SK-N-SH (cell line): ENCODE results near the gene MIDN.

Source experiments
- CTCF ChIP-seq: fragments of 200-600 bp; sonication (generic); IDR thresholded peaks from 2 replicates; pipeline ENCODE4 v1.6.1; 2017; ENCODE audit warnings: antibody characterized with exemption, mild to moderate bottlenecking, moderate library complexity
- MEF2A ChIP-seq: IDR thresholded peaks from 2 replicates; pipeline ENCODE4 v1.4.0; 2012; ENCODE audit warnings: low read depth, borderline replicate concordance
- NFIC ChIP-seq: IDR thresholded peaks from 2 replicates; pipeline ENCODE4 v1.4.0; 2012; ENCODE audit warnings: borderline replicate concordance
- POLR2AphosphoS5 ChIP-seq: IDR thresholded peaks from 2 replicates; pipeline ENCODE4 v1.6.1; 2012; ENCODE audit warnings: low read depth, low read length
- RAD21 ChIP-seq: IDR thresholded peaks from 2 replicates; pipeline ENCODE4 v1.6.1; 2012; ENCODE audit warnings: mild to moderate bottlenecking, low read length
- REST ChIP-seq: IDR thresholded peaks from 2 replicates; pipeline ENCODE4 v1.6.1; 2012; ENCODE audit warnings: mild to moderate bottlenecking, low read depth, low read length, moderate library complexity
- YY1 ChIP-seq: IDR thresholded peaks from 2 replicates; pipeline ENCODE4 v1.4.0; 2012; ENCODE audit warnings: low read depth, mild to moderate bottlenecking

- TF ChIP-seq YY1 = no peak
- TF ChIP-seq CTCF = no peak
- no peak for TF ChIP-seq NFIC
- TF ChIP-seq POLR2AphosphoS5 = no peak
- TF ChIP-seq REST = no peak
- no peak for TF ChIP-seq MEF2A
- TF ChIP-seq RAD21 = no peak
Observed at GRCh38 chr19:1296078-1296477, 47.7 kb downstream of the MIDN start.
